Esophagus muscularis mucosa (tissue), 4 donors: ENCODE results near the gene MRPL10. TPM values are rescaled to one million over a fixed set of nuclear protein-coding genes. Genes with fewer than 3 reads are reported as not detected.
A peak's percentile ranks its signal among the peaks of the same experiment; 100 is the strongest.

Source experiments
- DNase-seq: peaks from one replicate; pipeline ENCODE4 v3.0.0-alpha.2; 2017; ENCODE audit errors: extremely low spot score
- H3K27ac ChIP-seq, 4 donors: fragments of 200-600 bp; sonication (generic); replicated peaks in 1 of 4; 1 replicate in 3 of 4; 2 replicates in 1 of 4; pipeline ENCODE4 v1.5.1; 2016 to 2019; ENCODE audit warnings: mild to moderate bottlenecking in 1 of 4
- H3K27me3 ChIP-seq, 4 donors: fragments of 200-600 bp; sonication (generic); one replicate each; pipeline versions ENCODE4 v1.5.1 to v1.6.0; 2016 to 2019
- H3K36me3 ChIP-seq, 4 donors: fragments of 200-600 bp; sonication (generic); one replicate each; pipeline ENCODE4 v1.5.1; 2016 to 2019
- H3K4me1 ChIP-seq, 4 donors: fragments of 200-600 bp; sonication (generic); one replicate each; pipeline ENCODE4 v1.5.1; 2016 to 2019
- H3K4me3 ChIP-seq, 4 donors: fragments of 200-600 bp; sonication (generic); 1 replicate in 2 of 4; 2 replicates in 2 of 4; pipeline ENCODE4 v1.5.1; 2016 to 2019; ENCODE audit warnings: mild to moderate bottlenecking in 4 of 4, moderate library complexity in 1 of 4
- H3K9me3 ChIP-seq, 4 donors: fragments of 200-600 bp; sonication (generic); 1 replicate in 3 of 4; 2 replicates in 1 of 4; pipeline ENCODE4 v1.5.1; 2016 to 2019
- EP300 ChIP-seq: sonication (generic); formaldehyde crosslinking; IDR thresholded peaks from one replicate; pipeline ENCODE4 v1.6.1; 2017; ENCODE audit warnings: antibody characterized with exemption
- POLR2A ChIP-seq: fragments of 450-650 bp; IDR thresholded peaks from one replicate; pipeline ENCODE4 v1.6.1; 2017; ENCODE audit warnings: antibody characterized with exemption, moderate library complexity, mild to moderate bottlenecking, low read depth
- POLR2AphosphoS5 ChIP-seq, 2 donors: sonication (generic); formaldehyde crosslinking; IDR thresholded peaks; one replicate each; pipeline ENCODE4 v1.6.1; 2017; ENCODE audit warnings: antibody characterized with exemption in 2 of 2
- WGBS: methylation state at CpG from one replicate; pipeline ENCODE4 v1.1.5; 2018; 5-methylcytosine and 5-hydroxymethylcytosine counted together
- intact Hi-C: fragments of 100-400 bp; cut with DNase I; formaldehyde crosslinking; loops from one replicate; pipeline ENCODE4 v1.15.1; 2023
- total RNA-seq, 4 donors: library from RNA; depleted of rRNA; stranded (reverse); fragments of >200 nt; gene quantifications; one replicate each; pipeline versions ENCODE4 v1.1.0 to v1.2.1, GENCODE V29; 2016
- TF ChIP-seq, protein P1 (sequence below), 3 experiments: fragments of 200-600 bp in 2 of 3; fragments of 450-650 bp in 1 of 3; sonication (generic) in 2 of 3; IDR thresholded peaks; one replicate each; pipeline ENCODE4 v1.5.1; 2017 to 2019; ENCODE audit warnings: antibody characterized with exemption in 3 of 3, mild to moderate bottlenecking in 2 of 3, moderate library complexity in 1 of 3

The MRPL10 gene
- total RNA-seq, 4 donors from 2014 or later: 43.6 to 86.8 (median 63.2) TPM

DNA sequence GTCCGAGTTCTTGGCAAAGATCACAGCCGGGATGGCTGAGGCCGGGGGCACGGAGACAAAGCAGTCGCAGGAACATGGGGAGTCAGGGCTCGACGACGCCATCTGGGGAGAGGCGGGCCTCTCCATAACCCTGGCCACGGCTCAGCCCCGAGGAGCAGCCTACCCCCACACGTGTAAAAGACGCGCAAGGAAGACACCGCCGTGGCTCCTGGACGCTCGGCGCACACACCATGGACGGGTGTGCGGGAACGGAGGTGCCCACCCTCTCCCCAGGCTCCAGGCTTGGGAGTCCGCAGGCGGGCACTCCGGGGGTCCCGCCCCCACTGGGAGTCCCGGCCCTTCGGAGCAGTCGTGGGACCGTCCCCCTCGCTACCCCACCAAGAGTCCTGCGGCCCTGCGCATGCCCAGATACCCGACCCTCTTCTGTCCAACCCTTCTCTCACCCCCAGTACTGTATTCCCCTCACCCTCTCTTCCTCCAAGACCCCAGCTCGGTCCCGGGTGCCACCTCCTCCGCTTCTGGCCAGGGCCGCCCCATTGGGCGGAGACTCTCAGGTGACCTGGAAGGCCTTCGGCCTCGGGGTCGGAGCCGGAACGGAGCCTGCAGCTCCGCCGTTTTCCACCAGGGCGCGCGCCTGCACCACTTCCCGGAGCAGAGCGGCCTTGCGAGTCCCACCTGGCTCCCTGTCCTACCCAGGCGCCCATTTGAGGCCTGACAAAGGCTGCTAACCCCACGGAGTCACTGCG is 9.6 kb upstream of the MRPL10 start, which contains the start of gene SCRN2:
TSS of gene SCRN2 (minus strand) at position 532 of the 746 bp plus-strand sequence. CDS start at position 102, 430 bp downstream.
- Histone ChIP-seq H3K36me3 (peaks cover 0 to 34% (median 29%) of the 10 kb centered on the region in 4 donors), H3K27me3 (peaks cover 0 to 14% (median 6%) of the 10 kb centered on the region in 4 donors), H3K4me1 (peaks cover 15 to 46% (median 41%) of the 10 kb centered on the region in 4 donors), H3K4me3 (peak within 1 kb of the TSS; percentile 71 to 94 (median 88)), H3K27ac (peak within 1 kb of the TSS; percentile 52 to 76 (median 74)), H3K9me3 (no peaks in the 10 kb centered on the region)
- DNase-seq: peak; percentile 97
- intact Hi-C loops: loop anchor here (1.0 to 10.0 kb wide), 4 partner anchors 49 to 174 kb away; partner anchors contain the start of genes CDK5RAP3 and PNPO
- TF ChIP-seq EP300: no peak
- TF ChIP-seq POLR2AphosphoS5 (IDR thresholded peaks at IDR 0.05): peak; percentile 46 to 64
- TF ChIP-seq, protein P1, sequence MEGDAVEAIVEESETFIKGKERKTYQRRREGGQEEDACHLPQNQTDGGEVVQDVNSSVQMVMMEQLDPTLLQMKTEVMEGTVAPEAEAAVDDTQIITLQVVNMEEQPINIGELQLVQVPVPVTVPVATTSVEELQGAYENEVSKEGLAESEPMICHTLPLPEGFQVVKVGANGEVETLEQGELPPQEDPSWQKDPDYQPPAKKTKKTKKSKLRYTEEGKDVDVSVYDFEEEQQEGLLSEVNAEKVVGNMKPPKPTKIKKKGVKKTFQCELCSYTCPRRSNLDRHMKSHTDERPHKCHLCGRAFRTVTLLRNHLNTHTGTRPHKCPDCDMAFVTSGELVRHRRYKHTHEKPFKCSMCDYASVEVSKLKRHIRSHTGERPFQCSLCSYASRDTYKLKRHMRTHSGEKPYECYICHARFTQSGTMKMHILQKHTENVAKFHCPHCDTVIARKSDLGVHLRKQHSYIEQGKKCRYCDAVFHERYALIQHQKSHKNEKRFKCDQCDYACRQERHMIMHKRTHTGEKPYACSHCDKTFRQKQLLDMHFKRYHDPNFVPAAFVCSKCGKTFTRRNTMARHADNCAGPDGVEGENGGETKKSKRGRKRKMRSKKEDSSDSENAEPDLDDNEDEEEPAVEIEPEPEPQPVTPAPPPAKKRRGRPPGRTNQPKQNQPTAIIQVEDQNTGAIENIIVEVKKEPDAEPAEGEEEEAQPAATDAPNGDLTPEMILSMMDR (IDR thresholded peaks at IDR 0.05): peak; percentile 96 to 99 (median 99)
- 0% methylated on average over 28 of the region's 55 CpGs for WGBS

- H3K36me3 ChIP-seq: peaks cover 0 to 37% (median 32%) of the 10 kb centered on the region in 4 donors
- WGBS: 49% methylated on average over 17 of the region's 17 CpGs
- H3K4me1 ChIP-seq: peaks cover 15 to 46% (median 41%) of the 10 kb centered on the region in 4 donors
- H3K27me3 ChIP-seq: peaks cover 0 to 7% (median under 1%) of the 10 kb centered on the region in 4 donors
- H3K9me3 ChIP-seq: no peaks in the 10 kb centered on the region
- peak overlapping the region; percentile 52 to 76 (median 74) for H3K27ac ChIP-seq
- TF ChIP-seq POLR2AphosphoS5 (IDR thresholded peaks at IDR 0.05) (no peak), EP300 (no peak), POLR2A (no peak)
- TF ChIP-seq, protein P1 (IDR thresholded peaks at IDR 0.05): no peak
- peak overlapping the region; percentile 71 to 94 (median 88) for H3K4me3 ChIP-seq
- DNase-seq: no peak
- intact Hi-C loops: loop anchor here (10.0 kb wide), 3 partner anchors 105 to 175 kb away; partner anchors contain the start of genes CDK5RAP3 and PNPO
Measured at GRCh38 chr17:47840001-47840741, 8.8 kb upstream of the MRPL10 start.

DNA sequence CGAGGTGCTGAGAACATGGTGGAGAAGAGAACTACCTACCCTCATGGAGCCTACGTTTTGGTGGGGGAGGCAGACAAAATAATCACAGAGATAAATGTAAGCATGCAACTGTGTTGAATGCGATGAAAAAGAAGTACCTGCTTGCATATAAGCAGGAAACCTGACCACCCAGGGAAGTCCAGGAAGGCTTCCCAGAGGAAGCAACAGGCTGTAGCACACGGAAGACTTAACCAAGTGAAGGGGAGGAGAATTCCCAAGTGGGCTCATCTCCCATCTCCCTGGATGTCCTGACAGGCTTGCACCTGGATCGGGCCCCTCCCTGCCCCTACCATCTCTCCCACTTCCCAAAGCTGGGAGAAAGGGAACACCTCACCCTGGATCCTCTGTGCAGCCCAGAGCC is 7.7 kb upstream of the MRPL10 start:
- intact Hi-C loops: no loop called here
- no peak for DNase-seq
- no peaks in the 10 kb centered on the region for H3K27me3 ChIP-seq
- no peak overlapping the region for H3K27ac ChIP-seq
- no peak overlapping the region for H3K4me3 ChIP-seq
- TF ChIP-seq POLR2A (no peak), POLR2AphosphoS5 (IDR thresholded peaks at IDR 0.05) (no peak), EP300 (no peak)
- TF ChIP-seq, protein P1 (IDR thresholded peaks at IDR 0.05): no peak
- peaks cover 18 to 46% (median 41%) of the 10 kb centered on the region in 4 donors for H3K4me1 ChIP-seq
- H3K36me3 ChIP-seq: peaks cover 0 to 37% (median 32%) of the 10 kb centered on the region in 4 donors
- H3K9me3 ChIP-seq: no peaks in the 10 kb centered on the region
- WGBS: 84% methylated on average over 5 of the region's 5 CpGs

DNA sequence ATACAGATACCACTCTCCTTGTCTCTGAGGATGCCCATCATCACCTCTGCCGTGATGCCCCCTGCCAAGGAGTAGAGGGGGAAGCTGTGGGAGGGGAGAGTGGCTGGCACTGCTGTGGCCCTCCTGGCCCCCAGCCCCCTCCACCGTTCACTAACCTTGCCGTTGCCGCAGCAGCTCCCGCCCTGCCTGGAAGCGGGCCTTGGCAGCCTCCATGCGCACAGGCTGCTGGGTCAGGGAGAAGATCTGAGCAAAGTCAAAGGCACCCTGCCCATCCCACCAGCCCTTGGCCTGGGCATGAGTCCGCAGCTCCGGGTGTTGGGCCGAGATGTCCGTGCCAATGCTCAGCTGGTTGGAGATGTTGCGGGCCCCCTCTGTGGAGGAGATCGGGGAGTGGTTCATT is 7.3 kb upstream of the MRPL10 start:
- H3K27me3 ChIP-seq: no peaks in the 10 kb centered on the region
- peaks cover 19 to 46% (median 41%) of the 10 kb centered on the region in 4 donors for H3K4me1 ChIP-seq
- intact Hi-C loops: no loop called here
- H3K4me3 ChIP-seq: no peak overlapping the region
- WGBS: 93% methylated on average over 7 of the region's 13 CpGs
- DNase-seq: no peak
- H3K9me3 ChIP-seq: no peaks in the 10 kb centered on the region
- H3K27ac ChIP-seq: no peak overlapping the region
- peaks cover 0 to 37% (median 32%) of the 10 kb centered on the region in 4 donors for H3K36me3 ChIP-seq
- TF ChIP-seq, protein P1 (IDR thresholded peaks at IDR 0.05): no peak
- TF ChIP-seq POLR2A (no peak), POLR2AphosphoS5 (IDR thresholded peaks at IDR 0.05) (no peak), EP300 (no peak)
